Astrocyte (in vitro differentiated cells and primary cell): Measurements from ENCODE around the gene NES.

Source experiments
- CTCF ChIP-seq: IDR thresholded peaks from 2 replicates; pipeline ENCODE4 v1.5.1; 2011; ENCODE audit warnings: low read depth, mild to moderate bottlenecking, inconsistent platforms, low read length, moderate library complexity; ENCODE audit not compliant: insufficient read depth
- EZH2 ChIP-seq: IDR thresholded peaks from 2 replicates; pipeline ENCODE4 v1.6.1; 2012; ENCODE audit warnings: mild to moderate bottlenecking, low read length, inconsistent platforms; ENCODE audit not compliant: insufficient read depth

- TF ChIP-seq CTCF (peak; percentile 99), EZH2 (no peak)
Measured at GRCh38 chr1:156725683-156726280, 48.6 kb upstream of the NES start.
